Sigmoid colon (tissue), 4 donors: Measurements from ENCODE around the gene KCNJ9.

ENCODE experiments used
- CTCF ChIP-seq, 4 experiments: fragments of 450-650 bp in 3 of 4; fragments of 200-600 bp in 1 of 4; IDR thresholded peaks; one replicate each; pipeline ENCODE4 v1.5.1; 2016 to 2019; ENCODE audit warnings: antibody characterized with exemption in 4 of 4, mild to moderate bottlenecking in 3 of 4, moderate library complexity in 2 of 4
- EP300 ChIP-seq, 4 donors: sonication (generic); formaldehyde crosslinking; IDR thresholded peaks; one replicate each; pipeline ENCODE4 v1.6.1; 2017; ENCODE audit warnings: antibody characterized with exemption in 4 of 4
- POLR2A ChIP-seq, 2 donors: fragments of 450-650 bp; IDR thresholded peaks; one replicate each; pipeline ENCODE4 v1.6.1; 2016; ENCODE audit warnings: antibody characterized with exemption in 2 of 2, mild to moderate bottlenecking in 2 of 2, moderate library complexity in 2 of 2
- POLR2AphosphoS5 ChIP-seq, 4 donors: sonication (generic); formaldehyde crosslinking; IDR thresholded peaks; one replicate each; pipeline ENCODE4 v1.6.1; 2017; ENCODE audit warnings: antibody characterized with exemption in 4 of 4

- no peak for TF ChIP-seq CTCF (IDR thresholded peaks at IDR 0.05)
- no peak for TF ChIP-seq EP300 (IDR thresholded peaks at IDR 0.05)
- TF ChIP-seq POLR2A (IDR thresholded peaks at IDR 0.05): no peak
- TF ChIP-seq POLR2AphosphoS5 (IDR thresholded peaks at IDR 0.05): no peak
These were observed 12.4 kb downstream of the KCNJ9 start for GRCh38 chr1:160093624-160094290.
